T-cell (primary cell): Measurements from ENCODE around the gene RFC1. TPM values are rescaled to one million over a fixed set of nuclear protein-coding genes. Genes with fewer than 3 reads are reported as not detected.

Source experiments
- ATAC-seq, 4 experiments: fragments of 200-7000 bp in 3 of 4; fragments of 150-1000 bp in 1 of 4; cut with Tn5 transposase; replicated peaks in 1 of 4; 1 replicate in 3 of 4; 2 replicates in 1 of 4; pipeline ENCODE4 v1.10.0; 2021; ENCODE audit warnings: moderate library complexity in 3 of 4, mild to moderate bottlenecking in 2 of 4, moderate number of reproducible peaks in 1 of 4
- CTCF ChIA-PET, 2 donors: fragments of 300-600 bp; sonication (Branson Sonifier 250); formaldehyde crosslinking; loops; one replicate each; lab custom pipeline; 2022; ENCODE audit warnings: antibody characterized with exemption in 2 of 2; lab: Charles Lee
- POLR2A ChIA-PET, 2 donors: fragments of 300-600 bp; sonication (Branson Sonifier 250); formaldehyde crosslinking; loops; one replicate each; lab custom pipeline; 2022; ENCODE audit warnings: antibody characterized with exemption in 2 of 2; lab: Charles Lee
- DNase-seq, 35 experiments: peaks; one replicate each; pipeline versions ENCODE4 v3.0.0 to v3.0.0-alpha.2; 2013 to 2023
- H3K27ac ChIP-seq: one replicate; pipeline ENCODE4 v1.5.1; 2013; ENCODE audit warnings: low read length
- H3K27me3 ChIP-seq, 2 experiments: replicated peaks in 1 of 2; 1 replicate in 1 of 2; 2 replicates in 1 of 2; pipeline versions ENCODE4 v1.6.1 to v1.7.0; 2013; ENCODE audit warnings: low read length in 1 of 2, mixed read lengths in 1 of 2; ENCODE audit not compliant: control insufficient read depth in 2 of 2, insufficient read depth in 2 of 2; ENCODE audit errors: extremely low read depth in 1 of 2
- H3K36me3 ChIP-seq, 2 donors: 1 replicate in 1 of 2; 2 replicates in 1 of 2; pipeline versions ENCODE4 v1.6.1 to v1.7.0; 2013; ENCODE audit warnings: low read length in 1 of 2; ENCODE audit not compliant: control insufficient read depth in 2 of 2, insufficient read depth in 1 of 2; ENCODE audit errors: extremely low read depth in 1 of 2
- H3K4me1 ChIP-seq, 2 experiments: 1 replicate in 1 of 2; 2 replicates in 1 of 2; pipeline versions ENCODE4 v1.6.1 to v1.7.0; 2013; ENCODE audit warnings: low read length in 2 of 2, mixed read lengths in 1 of 2; ENCODE audit not compliant: insufficient read depth in 2 of 2, control insufficient read depth in 1 of 2; ENCODE audit errors: extremely low read depth in 1 of 2
- H3K4me3 ChIP-seq, 2 donors: 1 replicate in 1 of 2; 2 replicates in 1 of 2; pipeline versions ENCODE4 v1.5.1 to v1.7.0; 2013; ENCODE audit warnings: mild to moderate bottlenecking in 2 of 2, low read length in 1 of 2, moderate library complexity in 1 of 2; ENCODE audit not compliant: control insufficient read depth in 1 of 2; ENCODE audit errors: extremely low read depth in 1 of 2
- H3K9me3 ChIP-seq: 2 replicates; pipeline ENCODE4 v1.7.0; 2013
- H3K27ac Mint-ChIP-seq, 2 donors: one replicate each; pipeline ENCODE4 v1.8.0; 2020 to 2021; ENCODE audit warnings: mild to moderate bottlenecking in 2 of 2, mixed read lengths in 2 of 2
- H3K27me3 Mint-ChIP-seq, 2 donors: one replicate each; pipeline ENCODE4 v1.8.0; 2021 to 2022; ENCODE audit warnings: mixed read lengths in 2 of 2
- H3K36me3 Mint-ChIP-seq: one replicate; pipeline ENCODE4 v1.8.0; 2021; ENCODE audit warnings: mixed read lengths
- H3K4me1 Mint-ChIP-seq, 3 donors: one replicate each; pipeline ENCODE4 v1.8.0; 2020 to 2022; ENCODE audit warnings: mixed read lengths in 3 of 3, mild to moderate bottlenecking in 1 of 3
- H3K4me3 Mint-ChIP-seq, 3 donors: one replicate each; pipeline ENCODE4 v1.8.0; 2020 to 2022; ENCODE audit warnings: mild to moderate bottlenecking in 3 of 3, mixed read lengths in 3 of 3, moderate library complexity in 3 of 3
- H3K9me3 Mint-ChIP-seq, 3 donors: one replicate each; pipeline ENCODE4 v1.8.0; 2020 to 2022; ENCODE audit warnings: mixed read lengths in 3 of 3
- WGBS: methylation state at CpG from one replicate; pipeline ENCODE4 v1.1.5; 2013; ENCODE audit warnings: missing lambda C conversion rate; ENCODE audit not compliant: insufficient coverage; 5-methylcytosine and 5-hydroxymethylcytosine counted together
- total RNA-seq, 35 experiments: library from RNA in 6 of 35; stranded (reverse) in 6 of 35; fragments of 120-200 nt in 1 of 35; gene quantifications; one replicate each; pipeline versions ENCODE4 v1.2.1 to v1.2.4 and lab custom pipeline; 2013 to 2026

Gene RFC1
- total RNA-seq, 5 donors from 2014 or later (not counting 1 experiment from before 2014, with no cell fraction given) = 45.7 to 77.4 (median 54.5) TPM

DNA sequence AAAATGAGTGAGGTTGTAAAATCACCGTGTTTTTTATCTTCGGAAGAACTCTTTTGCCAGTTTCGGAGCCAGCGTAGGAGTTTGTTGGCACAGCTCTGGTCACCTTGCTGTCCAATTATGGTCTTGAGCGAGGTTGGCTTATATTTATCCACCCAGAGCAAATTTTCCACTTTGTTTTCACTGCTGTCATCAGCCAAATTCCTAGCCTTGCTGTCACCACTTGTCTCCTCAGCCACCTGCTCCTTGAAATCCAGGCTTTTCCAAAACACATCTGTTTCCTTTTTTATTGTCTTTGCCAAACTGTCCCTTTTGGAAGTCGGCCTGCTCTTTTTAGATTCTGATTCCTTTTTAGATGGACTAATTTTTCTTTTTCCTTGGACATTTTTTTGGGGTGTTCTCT, 57.6 kb downstream of the RFC1 start:
- Histone ChIP-seq H3K27ac (no peak overlapping the region), H3K27me3 (no peaks in the 10 kb centered on the region), H3K4me1 (no peaks in the 10 kb centered on the region), H3K36me3 (peaks cover 19 to 77% of the 10 kb centered on the region in 2 donors), H3K4me3 (no peak overlapping the region), H3K9me3 (no peaks in the 10 kb centered on the region)
- ATAC-seq (no peak), DNase-seq (no peak)
- no peak overlapping the region for H3K4me3 Mint-ChIP-seq
- ChIA-PET POLR2A (no interaction called here), CTCF (interaction anchor here in 1 of 2 donors (0.6 kb wide), 1 partner anchor 245 kb away, joined by 3 read pairs; no protein-coding TSS in a partner anchor)
- no peaks in the 10 kb centered on the region for H3K27me3 Mint-ChIP-seq
- H3K27ac Mint-ChIP-seq = no peak overlapping the region
- peaks cover 72% of the 10 kb centered on the region for H3K36me3 Mint-ChIP-seq
- H3K4me1 Mint-ChIP-seq = peaks cover 0 to 8% (median 0%) of the 10 kb centered on the region in 3 donors
- H3K9me3 Mint-ChIP-seq = no peaks in the 10 kb centered on the region
- 85% methylated on average over 5 of the region's 6 CpGs for WGBS

DNA sequence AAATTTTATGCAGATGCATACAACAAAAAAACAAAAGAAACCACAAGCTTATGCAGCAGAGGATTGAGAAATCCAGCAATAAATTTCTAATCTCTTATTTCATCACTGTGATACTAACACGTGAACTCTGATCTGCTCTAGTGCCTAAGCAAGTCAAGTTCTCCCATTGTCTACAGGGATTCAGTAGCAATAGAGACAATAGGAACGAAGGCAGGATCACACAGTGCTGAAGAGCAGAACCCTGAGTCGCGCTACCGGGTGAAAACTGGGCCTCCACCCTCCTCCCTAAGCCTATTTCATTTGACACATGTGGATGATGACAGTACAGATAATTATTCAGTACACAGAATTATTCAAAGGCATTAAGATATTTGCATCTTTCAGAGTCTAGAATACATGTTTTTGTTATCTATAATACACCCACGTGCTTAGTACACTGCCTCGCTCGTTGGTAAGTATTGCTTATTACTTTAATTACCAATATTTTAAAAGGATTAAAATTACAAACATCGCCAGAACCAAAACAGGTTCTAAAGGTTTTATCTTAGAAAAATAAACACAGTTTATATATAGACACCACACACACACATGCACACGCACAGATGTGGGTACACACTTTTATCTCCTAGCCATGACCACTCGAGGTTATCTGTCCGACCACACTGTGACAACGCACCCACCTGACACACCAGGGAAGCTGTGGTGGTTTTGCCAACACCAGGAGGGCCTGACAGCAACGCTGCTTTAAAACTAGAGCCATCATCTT, 60.1 kb downstream of the RFC1 start:
- Mint-ChIP-seq H3K27ac (peak overlapping the region in 1 of 2 donors; percentile 85), H3K36me3 (peaks cover 67% of the 10 kb centered on the region), H3K4me3 (no peak overlapping the region), H3K4me1 (peaks cover 0 to 8% (median 0%) of the 10 kb centered on the region in 3 donors), H3K27me3 (no peaks in the 10 kb centered on the region), H3K9me3 (no peaks in the 10 kb centered on the region)
- H3K4me1 ChIP-seq = no peaks in the 10 kb centered on the region
- CTCF ChIA-PET = no interaction called here
- no peaks in the 10 kb centered on the region for H3K9me3 ChIP-seq
- no peak for ATAC-seq
- no peak overlapping the region for H3K4me3 ChIP-seq
- no peaks in the 10 kb centered on the region for H3K27me3 ChIP-seq
- peaks cover 16 to 76% of the 10 kb centered on the region in 2 donors for H3K36me3 ChIP-seq
- WGBS = no CpG with 5 or more reads among the region's 14 CpGs
- POLR2A ChIA-PET = no interaction called here
- DNase-seq = no peak
- H3K27ac ChIP-seq = no peak overlapping the region

DNA sequence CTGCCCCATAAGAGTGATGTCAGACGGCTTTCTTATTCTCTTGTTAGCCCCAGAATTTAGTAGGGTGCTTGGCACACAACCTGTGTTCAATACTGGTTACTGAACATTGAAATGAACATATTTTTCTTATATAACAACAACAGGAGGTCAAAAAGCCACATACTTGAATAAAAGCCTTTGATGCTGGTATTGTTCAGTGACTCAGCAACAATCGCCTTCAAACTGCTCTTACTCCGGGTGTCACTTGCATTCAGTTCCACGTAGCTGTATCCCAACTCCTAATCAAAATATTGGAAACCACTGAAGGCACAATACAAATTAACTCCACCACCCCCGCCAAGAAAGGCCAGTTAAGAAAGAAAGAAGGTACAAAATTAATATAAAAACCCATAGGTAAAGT, 61.5 kb downstream of the RFC1 start:
- POLR2A ChIA-PET = no interaction called here

DNA sequence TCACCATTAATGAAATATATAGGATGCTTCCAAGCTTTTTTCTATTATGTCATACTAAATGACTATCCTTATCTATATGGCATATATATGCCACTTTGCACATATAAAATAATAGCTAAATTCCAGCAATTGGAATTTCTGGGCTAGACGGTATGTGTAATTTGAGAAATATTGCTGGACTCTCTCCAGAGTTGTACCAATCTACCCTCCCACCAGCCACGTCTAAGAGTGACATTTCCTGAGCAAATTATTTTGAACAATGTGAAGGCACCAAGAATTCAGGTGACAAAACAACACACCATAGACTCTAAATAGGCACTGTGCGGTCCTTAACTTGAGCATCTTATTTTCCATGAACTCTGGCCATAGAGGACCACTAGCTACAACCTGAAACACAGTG, 62.3 kb downstream of the RFC1 start:
- no peak overlapping the region for H3K27ac ChIP-seq
- ChIA-PET POLR2A (interaction anchor here in 1 of 2 donors (0.6 kb wide), 1 partner anchor 610 kb away, joined by 7 read pairs; no protein-coding TSS in a partner anchor), CTCF (interaction anchor here in 1 of 2 donors (0.7 kb wide), 1 partner anchor 448 kb away, joined by 3 read pairs; no protein-coding TSS in a partner anchor)
- Mint-ChIP-seq H3K36me3 (peaks cover 74% of the 10 kb centered on the region), H3K4me3 (no peak overlapping the region), H3K4me1 (peaks cover 0 to 8% (median 0%) of the 10 kb centered on the region in 3 donors), H3K27ac (no peak overlapping the region), H3K9me3 (no peaks in the 10 kb centered on the region), H3K27me3 (no peaks in the 10 kb centered on the region)
- no peaks in the 10 kb centered on the region for H3K27me3 ChIP-seq
- no peaks in the 10 kb centered on the region for H3K9me3 ChIP-seq
- H3K4me1 ChIP-seq = no peaks in the 10 kb centered on the region
- H3K36me3 ChIP-seq = peaks cover 29 to 73% of the 10 kb centered on the region in 2 donors
- 100% methylated on average over 1 of the region's 3 CpGs for WGBS
- ATAC-seq (no peak), DNase-seq (no peak)
- no peak overlapping the region for H3K4me3 ChIP-seq

More for the DNA sequence above, 61.5 kb downstream of the RFC1 start:
- Mint-ChIP-seq H3K27ac (no peak overlapping the region), H3K4me3 (no peak overlapping the region), H3K36me3 (peaks cover 72% of the 10 kb centered on the region), H3K27me3 (no peaks in the 10 kb centered on the region), H3K4me1 (peaks cover 0 to 8% (median 0%) of the 10 kb centered on the region in 3 donors), H3K9me3 (no peaks in the 10 kb centered on the region)
- peaks cover 29 to 75% of the 10 kb centered on the region in 2 donors for H3K36me3 ChIP-seq
- no peaks in the 10 kb centered on the region for H3K9me3 ChIP-seq
- CTCF ChIA-PET = no interaction called here
- no peaks in the 10 kb centered on the region for H3K4me1 ChIP-seq
- ATAC-seq = no peak
- WGBS = 60% methylated on average over 1 of the region's 5 CpGs
- no peaks in the 10 kb centered on the region for H3K27me3 ChIP-seq
- H3K27ac ChIP-seq = no peak overlapping the region
- H3K4me3 ChIP-seq = no peak overlapping the region
- no peak for DNase-seq

DNA sequence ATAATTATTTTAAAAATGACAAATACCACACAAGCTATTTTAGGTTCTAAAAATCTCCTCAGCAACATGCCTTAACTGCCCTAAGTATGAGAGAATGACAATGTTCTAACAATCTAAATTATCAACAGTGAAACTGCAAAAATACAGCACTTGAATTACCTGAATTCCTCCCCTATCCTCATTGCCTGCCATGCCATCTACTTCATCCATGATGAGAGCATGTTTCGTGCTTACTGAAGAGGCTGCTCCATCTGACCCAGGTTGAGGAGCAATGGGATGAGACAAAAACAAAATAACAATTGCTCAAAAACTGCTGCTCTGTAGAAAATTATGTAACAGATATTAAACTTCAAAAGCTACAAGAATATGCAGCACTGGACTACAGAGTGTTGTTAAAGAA, 63.3 kb downstream of the RFC1 start:
- ATAC-seq (no peak), DNase-seq (no peak)
- Histone ChIP-seq H3K9me3 (no peaks in the 10 kb centered on the region), H3K36me3 (peaks cover 29 to 71% of the 10 kb centered on the region in 2 donors), H3K4me3 (no peak overlapping the region), H3K27me3 (no peaks in the 10 kb centered on the region), H3K4me1 (no peaks in the 10 kb centered on the region), H3K27ac (no peak overlapping the region)
- ChIA-PET POLR2A (interaction anchor here in 1 of 2 donors (0.6 kb wide), 1 partner anchor 595 kb away, joined by 4 read pairs; no protein-coding TSS in a partner anchor), CTCF (interaction anchor here in 1 of 2 donors (1.3 kb wide), 1 partner anchor 400 kb away, joined by 3 read pairs; no protein-coding TSS in a partner anchor)
- no peak overlapping the region for H3K27ac Mint-ChIP-seq
- no CpG with 5 or more reads among the region's 1 CpG for WGBS
- no peaks in the 10 kb centered on the region for H3K27me3 Mint-ChIP-seq
- no peak overlapping the region for H3K4me3 Mint-ChIP-seq
- no peaks in the 10 kb centered on the region for H3K9me3 Mint-ChIP-seq
- H3K4me1 Mint-ChIP-seq = peaks cover 0 to 8% (median 0%) of the 10 kb centered on the region in 3 donors
- peaks cover 74% of the 10 kb centered on the region for H3K36me3 Mint-ChIP-seq

DNA sequence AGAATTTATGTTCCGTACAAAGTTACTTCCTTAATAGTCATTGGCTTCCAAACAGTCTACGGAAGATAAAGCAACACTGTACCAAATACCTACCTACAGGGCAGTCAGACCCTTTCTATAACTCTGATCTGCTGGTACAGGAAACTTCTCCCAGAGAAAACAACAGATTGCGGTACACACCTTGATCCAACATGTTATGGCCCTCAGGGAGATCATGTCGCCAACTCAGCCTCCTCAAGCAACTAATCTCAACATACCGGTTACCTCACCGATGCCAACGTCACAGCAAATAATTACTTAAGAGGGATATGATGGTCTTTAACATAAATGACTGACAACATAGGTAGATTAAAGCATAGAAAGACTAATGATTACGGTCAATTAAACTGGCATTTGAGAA, 70.4 kb downstream of the RFC1 start:
- CTCF ChIA-PET = no interaction called here
- H3K4me3 ChIP-seq = no peak overlapping the region
- POLR2A ChIA-PET = no interaction called here
- no peaks in the 10 kb centered on the region for H3K27me3 ChIP-seq
- WGBS = 93% methylated on average over 2 of the region's 8 CpGs
- H3K36me3 ChIP-seq = peaks cover 15 to 68% of the 10 kb centered on the region in 2 donors
- no peak for DNase-seq
- H3K4me1 ChIP-seq = no peaks in the 10 kb centered on the region
- Mint-ChIP-seq H3K4me1 (no peaks in the 10 kb centered on the region), H3K27me3 (no peaks in the 10 kb centered on the region), H3K27ac (no peak overlapping the region), H3K36me3 (peaks cover 71% of the 10 kb centered on the region), H3K4me3 (no peak overlapping the region), H3K9me3 (no peaks in the 10 kb centered on the region)
- H3K27ac ChIP-seq = no peak overlapping the region
- no peaks in the 10 kb centered on the region for H3K9me3 ChIP-seq
- no peak for ATAC-seq
